ENCODE results near the gene BAG1. TPM values are rescaled to one million over a fixed set of nuclear protein-coding genes. Genes with fewer than 3 reads are reported as not detected.

The BAG1 gene
- total and polyA plus RNA-seq, 4 donors = 35.1 to 55.2 (median 43.0) TPM

DNA sequence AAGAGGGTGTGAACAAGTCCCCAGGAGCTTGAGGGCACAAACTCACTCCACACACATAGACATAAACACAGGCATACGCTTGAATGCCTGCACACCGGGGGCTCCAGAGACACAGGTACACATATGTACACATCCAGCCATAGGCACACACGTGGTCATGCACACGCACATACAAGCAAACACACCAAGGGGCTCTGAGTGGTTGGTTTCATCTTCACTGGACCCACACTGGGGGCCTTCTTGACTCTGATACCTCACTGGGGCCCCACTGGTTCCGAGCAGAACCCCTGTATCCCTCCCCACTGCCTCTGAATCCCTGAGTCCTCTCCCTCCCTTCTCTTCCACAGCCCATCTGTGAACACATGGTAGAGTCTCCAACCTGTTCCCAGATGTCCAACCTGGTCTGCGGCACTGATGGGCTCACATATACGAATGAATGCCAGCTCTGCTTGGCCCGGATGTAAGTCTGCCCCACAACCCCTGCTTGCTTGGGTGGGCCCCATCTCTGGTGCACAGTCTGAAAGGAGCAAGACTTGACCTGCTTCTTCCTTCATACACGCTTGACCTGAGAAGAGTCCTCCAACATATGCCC lies 18.1 kb downstream of the BAG1 start:
- no peaks in the 10 kb centered on the region for H3K4me1 ChIP-seq (ENCODE audit: control insufficient read depth in 4 of 4, insufficient read depth in 4 of 4, low read length in 3 of 4)
- H3K27ac ChIP-seq (ENCODE audit: low read depth in 1 of 2, low read length in 2 of 2) = no peak overlapping the region
- no peak for DNase-seq (ENCODE audit: low spot score)
- no peak overlapping the region for H3K4me3 ChIP-seq (ENCODE audit: low read depth in 1 of 3, low read length in 3 of 3)
- no peak overlapping the region for H3K9ac ChIP-seq (ENCODE audit: low read depth in 1 of 2, low read length in 2 of 2)
- 93% methylated on average over 9 of the region's 9 CpGs for WGBS
- peaks cover 0 to 3% (median 0%) of the 10 kb centered on the region in 4 donors for H3K36me3 ChIP-seq (ENCODE audit: control insufficient read depth in 4 of 4, insufficient read depth in 3 of 4, low read depth in 1 of 4, low read length in 3 of 4)
- H3K9me3 ChIP-seq (ENCODE audit: control insufficient read depth in 4 of 4, low read length in 3 of 4) = no peaks in the 10 kb centered on the region
- H3K27me3 ChIP-seq (ENCODE audit: control insufficient read depth in 4 of 4, insufficient read depth in 4 of 4, low read length in 3 of 4) = no peaks in the 10 kb centered on the region
- TF ChIP-seq, protein P1, sequence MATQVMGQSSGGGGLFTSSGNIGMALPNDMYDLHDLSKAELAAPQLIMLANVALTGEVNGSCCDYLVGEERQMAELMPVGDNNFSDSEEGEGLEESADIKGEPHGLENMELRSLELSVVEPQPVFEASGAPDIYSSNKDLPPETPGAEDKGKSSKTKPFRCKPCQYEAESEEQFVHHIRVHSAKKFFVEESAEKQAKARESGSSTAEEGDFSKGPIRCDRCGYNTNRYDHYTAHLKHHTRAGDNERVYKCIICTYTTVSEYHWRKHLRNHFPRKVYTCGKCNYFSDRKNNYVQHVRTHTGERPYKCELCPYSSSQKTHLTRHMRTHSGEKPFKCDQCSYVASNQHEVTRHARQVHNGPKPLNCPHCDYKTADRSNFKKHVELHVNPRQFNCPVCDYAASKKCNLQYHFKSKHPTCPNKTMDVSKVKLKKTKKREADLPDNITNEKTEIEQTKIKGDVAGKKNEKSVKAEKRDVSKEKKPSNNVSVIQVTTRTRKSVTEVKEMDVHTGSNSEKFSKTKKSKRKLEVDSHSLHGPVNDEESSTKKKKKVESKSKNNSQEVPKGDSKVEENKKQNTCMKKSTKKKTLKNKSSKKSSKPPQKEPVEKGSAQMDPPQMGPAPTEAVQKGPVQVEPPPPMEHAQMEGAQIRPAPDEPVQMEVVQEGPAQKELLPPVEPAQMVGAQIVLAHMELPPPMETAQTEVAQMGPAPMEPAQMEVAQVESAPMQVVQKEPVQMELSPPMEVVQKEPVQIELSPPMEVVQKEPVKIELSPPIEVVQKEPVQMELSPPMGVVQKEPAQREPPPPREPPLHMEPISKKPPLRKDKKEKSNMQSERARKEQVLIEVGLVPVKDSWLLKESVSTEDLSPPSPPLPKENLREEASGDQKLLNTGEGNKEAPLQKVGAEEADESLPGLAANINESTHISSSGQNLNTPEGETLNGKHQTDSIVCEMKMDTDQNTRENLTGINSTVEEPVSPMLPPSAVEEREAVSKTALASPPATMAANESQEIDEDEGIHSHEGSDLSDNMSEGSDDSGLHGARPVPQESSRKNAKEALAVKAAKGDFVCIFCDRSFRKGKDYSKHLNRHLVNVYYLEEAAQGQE (IDR thresholded peaks at IDR 0.05) = no peak
- TF ChIP-seq, protein P2, sequence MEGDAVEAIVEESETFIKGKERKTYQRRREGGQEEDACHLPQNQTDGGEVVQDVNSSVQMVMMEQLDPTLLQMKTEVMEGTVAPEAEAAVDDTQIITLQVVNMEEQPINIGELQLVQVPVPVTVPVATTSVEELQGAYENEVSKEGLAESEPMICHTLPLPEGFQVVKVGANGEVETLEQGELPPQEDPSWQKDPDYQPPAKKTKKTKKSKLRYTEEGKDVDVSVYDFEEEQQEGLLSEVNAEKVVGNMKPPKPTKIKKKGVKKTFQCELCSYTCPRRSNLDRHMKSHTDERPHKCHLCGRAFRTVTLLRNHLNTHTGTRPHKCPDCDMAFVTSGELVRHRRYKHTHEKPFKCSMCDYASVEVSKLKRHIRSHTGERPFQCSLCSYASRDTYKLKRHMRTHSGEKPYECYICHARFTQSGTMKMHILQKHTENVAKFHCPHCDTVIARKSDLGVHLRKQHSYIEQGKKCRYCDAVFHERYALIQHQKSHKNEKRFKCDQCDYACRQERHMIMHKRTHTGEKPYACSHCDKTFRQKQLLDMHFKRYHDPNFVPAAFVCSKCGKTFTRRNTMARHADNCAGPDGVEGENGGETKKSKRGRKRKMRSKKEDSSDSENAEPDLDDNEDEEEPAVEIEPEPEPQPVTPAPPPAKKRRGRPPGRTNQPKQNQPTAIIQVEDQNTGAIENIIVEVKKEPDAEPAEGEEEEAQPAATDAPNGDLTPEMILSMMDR (IDR thresholded peaks at IDR 0.05; ENCODE audit: low read depth, low read length, missing input control) = no peak
- TF ChIP-seq JUND (IDR thresholded peaks at IDR 0.05) (no peak), SP1 (IDR thresholded peaks at IDR 0.05) (no peak), NR2F2 (IDR thresholded peaks at IDR 0.05) (no peak), EGR1 (IDR thresholded peaks at IDR 0.05; ENCODE audit: low read depth in 2 of 2) (no peak), GABPA (IDR thresholded peaks at IDR 0.05 in 1 of 2, conservative IDR thresholded peaks at IDR 0.05 in 1 of 2) (no peak), TAF1 (conservative IDR thresholded peaks at IDR 0.05) (no peak)

DNA sequence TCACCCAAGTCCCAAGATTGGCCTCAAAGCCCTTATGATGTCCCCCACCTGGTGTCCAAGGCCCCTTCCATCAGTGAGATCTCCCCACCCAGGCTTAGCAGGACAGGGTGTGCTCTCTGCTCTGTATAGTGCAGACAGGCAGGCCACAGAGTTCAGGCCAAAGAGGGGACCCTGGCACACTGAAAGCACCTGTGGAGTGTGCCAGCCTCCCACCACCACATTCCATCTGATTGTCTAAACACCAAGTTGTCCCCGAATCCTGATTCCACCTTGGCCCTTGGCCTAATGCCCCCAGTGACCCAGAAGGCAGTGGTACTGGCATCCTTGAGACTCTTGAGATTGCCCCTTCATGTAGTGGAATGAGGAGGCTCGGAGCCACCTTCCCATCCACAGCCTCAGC lies 19.2 kb downstream of the BAG1 start:
- Histone ChIP-seq H3K9me3 (ENCODE audit: control insufficient read depth in 4 of 4, low read length in 3 of 4) (no peaks in the 10 kb centered on the region), H3K27me3 (ENCODE audit: control insufficient read depth in 4 of 4, insufficient read depth in 4 of 4, low read length in 3 of 4) (no peaks in the 10 kb centered on the region), H3K4me1 (ENCODE audit: control insufficient read depth in 4 of 4, insufficient read depth in 4 of 4, low read length in 3 of 4) (no peaks in the 10 kb centered on the region), H3K4me3 (ENCODE audit: low read depth in 1 of 3, low read length in 3 of 3) (no peak overlapping the region), H3K36me3 (ENCODE audit: control insufficient read depth in 4 of 4, insufficient read depth in 3 of 4, low read depth in 1 of 4, low read length in 3 of 4) (peaks cover 0 to 3% (median 0%) of the 10 kb centered on the region in 4 donors), H3K27ac (ENCODE audit: low read depth in 1 of 2, low read length in 2 of 2) (no peak overlapping the region), H3K9ac (ENCODE audit: low read depth in 1 of 2, low read length in 2 of 2) (no peak overlapping the region)
- TF ChIP-seq HNF4G (IDR thresholded peaks at IDR 0.05) (no peak), JUND (IDR thresholded peaks at IDR 0.05) (no peak), EGR1 (IDR thresholded peaks at IDR 0.05; ENCODE audit: low read depth in 2 of 2) (no peak), SP1 (IDR thresholded peaks at IDR 0.05) (no peak), FOXA1 (IDR thresholded peaks at IDR 0.05) (no peak), FOXA2 (IDR thresholded peaks at IDR 0.05) (no peak), RAD21 (IDR thresholded peaks at IDR 0.05) (no peak), NR2F2 (IDR thresholded peaks at IDR 0.05) (no peak), GABPA (IDR thresholded peaks at IDR 0.05 in 1 of 2, conservative IDR thresholded peaks at IDR 0.05 in 1 of 2) (no peak), YY1 (IDR thresholded peaks at IDR 0.05) (no peak), TAF1 (conservative IDR thresholded peaks at IDR 0.05) (no peak), RXRA (IDR thresholded peaks at IDR 0.05) (no peak)
- TF ChIP-seq, protein P3, sequence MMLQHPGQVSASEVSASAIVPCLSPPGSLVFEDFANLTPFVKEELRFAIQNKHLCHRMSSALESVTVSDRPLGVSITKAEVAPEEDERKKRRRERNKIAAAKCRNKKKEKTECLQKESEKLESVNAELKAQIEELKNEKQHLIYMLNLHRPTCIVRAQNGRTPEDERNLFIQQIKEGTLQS (IDR thresholded peaks at IDR 0.05) = no peak
- TF ChIP-seq, protein P2 (IDR thresholded peaks at IDR 0.05; ENCODE audit: low read depth, low read length, missing input control) = no peak
- TF ChIP-seq, protein P1 (IDR thresholded peaks at IDR 0.05) = no peak
- TF ChIP-seq, protein P4, sequence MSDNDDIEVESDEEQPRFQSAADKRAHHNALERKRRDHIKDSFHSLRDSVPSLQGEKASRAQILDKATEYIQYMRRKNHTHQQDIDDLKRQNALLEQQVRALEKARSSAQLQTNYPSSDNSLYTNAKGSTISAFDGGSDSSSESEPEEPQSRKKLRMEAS (IDR thresholded peaks at IDR 0.05) = no peak
- TF ChIP-seq, protein P5, sequence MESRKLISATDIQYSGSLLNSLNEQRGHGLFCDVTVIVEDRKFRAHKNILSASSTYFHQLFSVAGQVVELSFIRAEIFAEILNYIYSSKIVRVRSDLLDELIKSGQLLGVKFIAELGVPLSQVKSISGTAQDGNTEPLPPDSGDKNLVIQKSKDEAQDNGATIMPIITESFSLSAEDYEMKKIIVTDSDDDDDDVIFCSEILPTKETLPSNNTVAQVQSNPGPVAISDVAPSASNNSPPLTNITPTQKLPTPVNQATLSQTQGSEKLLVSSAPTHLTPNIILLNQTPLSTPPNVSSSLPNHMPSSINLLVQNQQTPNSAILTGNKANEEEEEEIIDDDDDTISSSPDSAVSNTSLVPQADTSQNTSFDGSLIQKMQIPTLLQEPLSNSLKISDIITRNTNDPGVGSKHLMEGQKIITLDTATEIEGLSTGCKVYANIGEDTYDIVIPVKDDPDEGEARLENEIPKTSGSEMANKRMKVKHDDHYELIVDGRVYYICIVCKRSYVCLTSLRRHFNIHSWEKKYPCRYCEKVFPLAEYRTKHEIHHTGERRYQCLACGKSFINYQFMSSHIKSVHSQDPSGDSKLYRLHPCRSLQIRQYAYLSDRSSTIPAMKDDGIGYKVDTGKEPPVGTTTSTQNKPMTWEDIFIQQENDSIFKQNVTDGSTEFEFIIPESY (IDR thresholded peaks at IDR 0.05) = no peak
- DNase-seq (ENCODE audit: low spot score) = no peak
- 99% methylated on average over 2 of the region's 2 CpGs for WGBS

All from liver (tissue), 9 donors.